ENCODE measurements around the gene EHMT1.
"Not testable (repeated sequence)": the region's sequence is repeated elsewhere in the genome, so short reads cannot be mapped to it uniquely, and the experiment has no call there.

Gene EHMT1

GRCh38 chr9:137809726-137810450 is 191.1 kb downstream of the EHMT1 start:
- not testable (repeated sequence) for DNase-seq (ENCODE audit: low read depth)

- DNase-seq (ENCODE audit: low read depth) = no peak
Measured at GRCh38 chr9:137811283-137811870, 192.6 kb downstream of the EHMT1 start.

GRCh38 chr9:137812356-137813023 is 193.7 kb downstream of the EHMT1 start:
- no peak for DNase-seq (ENCODE audit: low read depth)

- DNase-seq (ENCODE audit: low read depth) = no peak
Measured at GRCh38 chr9:137813167-137813566, 194.4 kb downstream of the EHMT1 start.

- DNase-seq (ENCODE audit: low read depth) = no peak
Measured at GRCh38 chr9:137813651-137814415, 195.0 kb downstream of the EHMT1 start.

GRCh38 chr9:137814436-137814835 is 195.6 kb downstream of the EHMT1 start:
- DNase-seq (ENCODE audit: low read depth) = no peak

GRCh38 chr9:137814841-137815240 is 196.0 kb downstream of the EHMT1 start:
- DNase-seq (ENCODE audit: low read depth) = no peak

- DNase-seq (ENCODE audit: low read depth) = no peak
Measured at GRCh38 chr9:137815256-137816255, 196.8 kb downstream of the EHMT1 start.

- DNase-seq (ENCODE audit: low read depth) = no peak
Measured at GRCh38 chr9:137816531-137817235, 197.9 kb downstream of the EHMT1 start.

- no peak for DNase-seq (ENCODE audit: low read depth)
Measured at GRCh38 chr9:137817236-137818200, 198.7 kb downstream of the EHMT1 start.

- no peak for DNase-seq (ENCODE audit: low read depth)
Measured at GRCh38 chr9:137818286-137818685, 199.5 kb downstream of the EHMT1 start.

GRCh38 chr9:137820161-137820855 is 201.5 kb downstream of the EHMT1 start:
- no peak for DNase-seq (ENCODE audit: low read depth)

- no peak for DNase-seq (ENCODE audit: low read depth)
Measured at GRCh38 chr9:137823986-137824771, 205.4 kb downstream of the EHMT1 start.

GRCh38 chr9:137825324-137825989 is 206.7 kb downstream of the EHMT1 start:
- DNase-seq (ENCODE audit: low read depth) = no peak

- DNase-seq (ENCODE audit: low read depth) = no peak
Measured at GRCh38 chr9:137827908-137828526, 209.2 kb downstream of the EHMT1 start.

GRCh38 chr9:137828527-137829259 is 209.9 kb downstream of the EHMT1 start:
- DNase-seq (ENCODE audit: low read depth) = no peak

Data from stimulated activated CD8-positive, alpha-beta memory T cell treated with anti-CD3 and anti-CD28 coated beads, Interleukin-15, amount 100 ng/mL, for 1 hour (primary cell).